ENCODE data around the gene ME3.

Gene ME3

DNA sequence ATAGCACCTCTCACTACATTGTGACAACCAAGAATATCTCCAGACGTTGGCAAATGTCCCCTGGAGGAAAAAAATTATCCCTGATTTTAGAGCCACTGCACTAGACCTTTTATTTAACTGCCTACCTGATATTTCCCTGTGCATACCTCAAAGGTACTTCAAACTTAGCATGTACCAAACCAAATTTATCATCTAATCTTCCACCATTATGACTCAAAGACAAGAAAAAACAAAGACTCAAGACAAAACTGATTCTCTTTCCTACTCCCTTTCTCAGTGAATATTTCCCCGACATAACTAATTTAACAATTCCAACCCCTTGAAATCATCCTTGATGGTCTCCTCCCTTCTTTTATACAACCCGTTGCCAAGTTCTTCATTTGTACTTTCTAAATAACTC lies 161.7 kb downstream of the ME3 start:
- DNase-seq = no peak

DNA sequence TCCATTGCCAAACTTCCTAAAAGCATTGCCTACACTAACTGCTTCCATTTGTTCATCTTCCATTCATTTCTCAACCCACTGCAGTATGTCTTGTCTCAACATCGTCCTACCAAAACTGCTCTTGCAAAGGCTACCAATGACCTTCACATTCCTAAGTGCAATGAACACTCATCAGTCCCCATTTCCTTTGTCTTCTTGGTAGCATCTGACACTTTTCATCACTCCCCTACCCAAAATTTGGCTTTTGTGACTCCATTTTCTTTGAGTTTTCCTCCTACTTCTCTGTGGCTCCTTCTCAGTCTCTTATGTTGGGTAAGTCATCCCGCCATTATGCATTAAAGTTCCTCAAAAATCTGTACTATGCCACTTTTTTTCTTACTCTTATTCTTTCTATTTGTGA lies 162.3 kb downstream of the ME3 start:
- DNase-seq = no peak

DNA sequence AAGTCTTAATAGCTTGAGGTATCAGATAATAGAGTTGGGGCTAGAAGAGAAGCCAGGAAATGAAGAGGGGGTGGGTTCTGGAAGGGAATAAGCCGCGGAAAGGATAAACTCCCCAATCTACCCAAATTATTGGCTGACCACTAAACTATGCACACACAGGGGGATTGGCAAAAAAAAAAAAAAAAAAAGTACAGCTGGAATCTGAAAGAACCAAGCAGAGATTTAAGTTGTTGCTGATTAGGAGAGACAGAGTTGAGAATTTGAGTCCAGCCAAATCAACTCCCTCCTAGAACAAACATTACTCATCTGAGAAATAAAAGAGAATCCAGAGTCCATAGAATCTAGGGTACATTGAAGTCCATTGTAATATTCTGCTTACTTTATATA lies 162.8 kb downstream of the ME3 start:
- DNase-seq = peak; percentile 65

DNA sequence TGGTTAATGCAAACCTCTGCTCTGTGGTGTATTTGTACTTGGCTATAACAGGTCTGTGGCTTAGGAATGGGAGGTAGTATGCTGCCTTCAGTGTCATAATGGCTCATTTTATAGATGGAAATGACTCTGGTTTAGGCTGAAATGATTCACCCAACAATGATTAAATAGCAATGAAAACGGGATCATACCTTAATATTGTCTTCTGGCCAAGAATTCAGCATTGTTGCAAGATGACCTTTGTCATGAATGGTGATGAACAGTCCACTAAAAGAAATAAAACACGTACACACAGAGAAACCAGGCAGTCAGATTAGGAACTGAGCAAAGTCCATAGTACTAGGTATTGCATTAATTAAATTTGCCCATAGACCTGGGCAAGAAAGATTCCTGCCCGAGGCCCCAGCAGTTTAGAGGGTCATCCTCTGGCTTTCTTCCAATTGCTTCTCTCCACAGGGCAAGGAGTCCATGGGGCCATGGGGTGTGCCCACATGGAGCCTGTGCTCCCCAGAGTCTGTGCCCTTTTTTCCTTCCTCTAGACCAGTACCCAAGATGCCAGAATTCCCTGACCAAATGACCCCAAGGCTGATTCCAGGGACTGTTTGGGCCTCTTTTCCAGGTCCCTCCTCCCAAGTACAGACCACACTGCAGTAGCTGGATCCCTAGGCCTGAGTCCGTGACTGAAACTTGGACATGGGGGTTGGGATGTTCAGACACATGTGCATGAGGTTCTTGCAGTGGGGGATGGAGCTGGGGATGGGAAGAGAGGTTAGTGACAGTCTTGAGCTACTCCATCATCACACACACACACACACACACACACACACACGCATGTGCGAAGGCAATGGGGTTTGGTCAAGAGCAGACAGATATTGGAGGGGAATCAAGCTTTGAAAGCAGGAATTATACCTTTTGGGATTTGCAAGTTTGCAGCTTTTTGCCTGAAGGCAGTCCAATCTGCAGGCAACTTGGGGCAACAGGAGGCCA lies 163.5 kb downstream of the ME3 start:
- DNase-seq = no peak

DNA sequence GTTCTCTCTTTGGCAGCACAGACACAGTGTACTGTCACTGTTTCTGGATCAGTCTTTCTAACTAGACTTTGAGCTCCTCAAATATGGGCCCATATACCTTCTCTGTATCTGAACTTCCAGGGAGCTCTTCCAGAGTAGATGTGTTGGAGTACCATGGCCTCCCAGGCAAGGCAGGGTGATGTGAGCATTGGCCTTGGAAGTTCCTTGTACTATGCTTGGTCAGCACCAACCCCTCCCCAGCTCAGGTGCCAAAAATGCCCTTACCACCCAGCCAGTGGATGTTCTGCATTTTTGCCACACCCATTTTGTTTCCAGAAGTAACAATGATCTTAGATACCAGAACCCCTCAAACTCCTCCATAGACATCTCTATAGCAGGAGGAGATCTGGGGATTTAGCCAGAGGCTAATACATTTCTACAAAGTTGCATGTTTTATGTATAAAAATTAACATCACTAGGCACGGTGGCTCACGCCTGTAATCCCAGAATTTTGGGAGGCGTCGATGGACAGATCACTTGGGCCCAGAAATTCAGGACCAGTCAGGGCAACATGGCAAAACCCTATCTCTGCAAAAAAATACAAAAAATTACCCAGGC lies 165.1 kb downstream of the ME3 start:
- no peak for DNase-seq

DNA sequence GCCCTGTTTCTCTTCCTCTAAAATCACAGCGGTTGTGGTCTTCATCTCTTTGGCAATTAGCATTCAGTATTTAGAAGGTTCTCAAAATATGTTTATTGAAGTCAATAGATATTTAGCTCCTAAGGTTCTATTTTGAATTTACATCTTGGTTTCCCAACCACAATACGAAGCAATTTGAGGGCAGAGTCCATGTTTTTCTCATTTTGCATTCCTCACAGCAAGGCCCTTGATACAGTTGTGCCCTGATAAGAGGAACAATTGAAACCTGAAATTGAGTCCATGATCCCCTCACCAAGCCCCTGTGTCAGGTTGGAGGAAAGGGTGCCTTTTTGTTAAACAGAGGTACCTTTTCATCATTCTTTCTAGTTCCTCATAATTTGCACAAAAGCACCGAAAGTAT lies 166.2 kb downstream of the ME3 start:
- DNase-seq = no peak

DNA sequence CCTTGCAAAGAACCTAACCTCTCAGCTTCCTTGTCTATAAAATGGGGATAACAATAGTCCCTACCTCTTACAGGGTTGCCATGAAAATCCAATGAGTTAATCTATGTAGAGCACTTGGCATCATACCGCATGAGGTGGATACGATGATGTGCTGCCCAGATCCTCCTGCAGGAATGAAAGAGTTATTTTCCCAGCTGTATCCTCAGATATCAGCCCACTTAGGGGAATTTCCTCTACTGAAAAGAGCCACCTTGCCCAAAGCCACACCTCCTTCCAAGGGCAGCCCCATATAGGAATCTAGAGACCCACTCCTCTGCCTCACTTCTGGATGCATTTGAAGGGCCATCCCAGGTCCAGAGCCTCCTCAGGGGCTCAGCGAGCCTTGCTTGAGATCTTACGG lies 169.3 kb downstream of the ME3 start:
- DNase-seq = no peak

DNA sequence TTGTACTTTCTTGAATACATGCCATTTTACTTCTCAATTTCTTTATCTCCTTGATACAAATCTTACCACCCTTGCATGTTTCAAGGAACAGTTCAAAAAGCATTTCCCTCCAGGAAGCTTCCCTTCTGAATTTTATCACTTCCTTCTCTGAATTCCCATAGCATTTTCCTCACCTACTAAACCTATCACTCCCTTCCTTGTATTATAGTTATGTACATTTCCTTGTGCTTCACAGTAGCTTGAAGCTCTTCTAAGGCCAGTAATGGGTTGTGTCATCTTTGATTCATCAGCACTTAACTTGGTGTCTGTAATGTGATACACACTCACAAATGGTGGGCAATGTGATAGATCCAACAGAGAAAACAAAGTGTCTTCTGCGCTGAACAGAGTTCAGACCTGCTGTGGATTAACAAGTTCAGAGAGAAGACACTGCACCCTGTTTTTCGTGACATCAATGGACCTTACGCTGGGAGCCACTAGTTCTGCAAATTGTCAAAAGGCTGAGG lies 170.2 kb downstream of the ME3 start:
- DNase-seq = no peak

DNA sequence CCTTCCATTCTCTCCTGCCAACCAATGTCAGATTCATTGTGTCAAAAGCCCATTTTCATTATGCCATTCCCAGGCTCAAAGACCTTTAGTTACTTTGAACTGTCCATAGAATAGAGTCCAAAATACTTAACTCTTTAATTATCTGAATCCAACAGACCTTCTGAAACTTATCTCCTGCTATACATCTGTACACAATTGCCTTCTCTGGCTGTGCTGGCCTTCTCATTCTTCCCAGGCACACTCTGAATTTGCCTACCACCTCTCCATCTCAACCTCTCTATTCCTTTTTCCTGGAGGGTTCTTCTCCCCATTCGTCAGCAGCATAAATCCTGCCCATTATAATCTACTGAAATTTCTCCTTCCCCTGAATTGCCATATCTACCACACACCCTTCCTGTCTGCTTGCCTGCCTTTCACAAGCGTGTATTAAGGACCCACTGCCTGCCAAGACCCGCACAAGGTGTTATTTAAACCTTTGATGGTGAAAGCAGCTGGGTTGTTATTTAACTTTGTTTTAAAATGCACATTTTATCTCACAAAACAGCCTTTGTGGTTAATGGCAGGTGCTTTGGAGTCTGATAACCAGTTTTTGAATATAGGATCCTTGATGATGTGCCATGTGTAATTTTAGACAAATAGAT lies 171.8 kb downstream of the ME3 start:
- no peak for DNase-seq

DNA sequence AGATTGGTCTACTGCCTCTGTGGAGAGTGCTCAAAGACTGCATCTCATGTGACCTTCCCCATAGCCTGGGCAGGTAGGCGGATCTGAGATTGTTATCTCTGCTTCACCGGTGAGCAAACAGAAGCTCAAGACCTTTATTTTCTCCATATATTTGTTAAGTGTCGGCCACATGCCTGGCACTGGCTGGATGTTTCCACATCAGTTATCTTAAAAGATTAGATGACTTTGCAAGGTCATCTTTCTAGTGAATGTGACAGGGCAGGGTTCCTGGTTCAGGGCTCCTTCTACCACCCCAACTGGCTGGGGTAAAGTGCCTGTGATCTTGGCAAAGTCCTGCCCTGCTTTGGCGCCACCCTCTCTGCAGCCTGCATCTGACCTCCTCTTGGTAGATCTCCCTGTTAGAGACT lies 172.7 kb downstream of the ME3 start:
- no peak for DNase-seq

DNA sequence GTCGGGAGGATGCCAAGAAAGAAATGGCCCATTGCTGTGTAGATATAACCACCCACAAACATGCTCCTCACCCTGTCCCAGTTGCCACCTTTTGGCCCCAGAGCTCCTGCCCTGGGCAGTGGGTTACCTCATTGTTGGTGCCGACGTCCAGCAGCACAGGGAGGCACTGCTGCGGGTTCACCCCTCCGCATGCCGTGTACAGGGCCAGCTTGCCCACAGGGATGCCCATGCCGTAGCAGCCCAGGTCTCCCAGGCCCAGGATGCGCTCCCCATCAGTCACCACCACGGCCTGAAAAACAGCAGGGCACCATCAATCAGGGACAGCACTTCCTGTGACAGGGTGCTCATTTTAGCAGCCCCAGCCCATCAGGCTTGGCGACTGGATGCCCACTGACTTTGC lies 174.6 kb downstream of the ME3 start:
- DNase-seq = no peak

DNA sequence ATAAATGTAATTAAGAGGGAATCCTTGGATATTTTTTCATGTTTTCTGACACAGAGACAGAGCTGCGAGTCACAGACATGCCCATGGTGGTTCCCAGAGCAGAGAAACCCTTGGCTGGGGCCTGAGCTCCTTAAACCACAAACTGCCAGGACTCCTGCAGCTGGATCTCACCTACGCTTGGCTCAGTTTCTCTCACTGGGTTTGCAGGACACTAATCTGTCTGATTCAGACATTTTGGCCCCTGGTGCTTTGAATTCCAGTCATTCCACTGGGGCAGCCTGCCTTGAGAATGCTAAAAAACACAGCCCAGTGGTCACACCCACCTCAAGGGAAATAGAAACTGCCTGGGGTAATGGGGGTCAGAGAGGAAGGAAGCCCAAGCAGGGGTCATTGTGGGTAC lies 175.1 kb downstream of the ME3 start:
- peak; percentile 61 for DNase-seq

DNA sequence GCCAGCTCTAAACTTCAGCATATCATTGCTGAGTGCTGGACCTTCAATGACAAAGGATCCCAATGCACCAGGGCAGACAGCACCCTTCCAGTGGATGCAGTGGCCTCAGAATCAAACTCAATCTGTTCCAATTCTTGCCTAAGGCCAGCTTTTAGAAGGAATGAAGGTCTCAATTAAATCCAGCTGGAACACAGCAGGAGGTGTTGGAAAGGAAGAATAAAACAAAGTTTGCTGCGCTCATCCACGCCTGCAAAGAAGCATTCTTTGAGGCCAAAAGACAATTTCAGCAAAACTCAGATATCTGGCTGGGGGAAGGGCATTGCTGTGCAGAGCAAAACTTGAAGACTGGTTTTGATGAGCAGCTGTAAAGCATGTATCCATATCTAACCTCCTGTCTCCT lies 177.1 kb downstream of the ME3 start:
- DNase-seq = peak; percentile 94

DNA sequence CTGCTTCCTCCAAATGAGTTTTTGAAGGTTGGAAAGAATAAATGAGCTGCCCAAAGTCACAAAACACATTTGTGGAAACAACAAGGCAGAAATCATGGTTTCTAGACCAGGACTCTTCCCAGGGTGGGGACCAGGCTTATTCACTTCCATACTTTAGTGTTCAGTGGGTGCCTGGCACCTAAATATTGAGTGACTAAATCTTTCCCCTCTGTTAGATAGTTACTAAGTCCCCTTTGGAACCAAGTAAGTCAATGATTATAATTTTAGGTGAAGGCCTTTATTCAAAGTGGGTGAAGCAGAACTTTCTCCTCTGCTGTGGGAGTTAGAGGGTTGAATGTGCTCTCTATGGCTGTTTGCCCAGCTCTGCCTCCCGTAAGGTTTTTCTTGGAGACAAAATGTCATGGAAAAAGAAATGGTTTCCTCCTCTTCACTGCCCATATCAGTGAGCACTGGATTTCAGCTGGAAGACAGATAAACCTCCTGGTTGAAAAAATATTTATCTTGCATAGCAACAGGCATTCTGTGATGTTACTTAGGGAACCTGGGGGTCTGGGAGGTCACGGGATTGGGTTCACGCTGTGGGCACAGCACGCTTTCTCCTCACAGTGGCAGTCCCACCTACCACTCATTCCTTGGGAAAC lies 179.9 kb downstream of the ME3 start:
- DNase-seq = no peak

DNA sequence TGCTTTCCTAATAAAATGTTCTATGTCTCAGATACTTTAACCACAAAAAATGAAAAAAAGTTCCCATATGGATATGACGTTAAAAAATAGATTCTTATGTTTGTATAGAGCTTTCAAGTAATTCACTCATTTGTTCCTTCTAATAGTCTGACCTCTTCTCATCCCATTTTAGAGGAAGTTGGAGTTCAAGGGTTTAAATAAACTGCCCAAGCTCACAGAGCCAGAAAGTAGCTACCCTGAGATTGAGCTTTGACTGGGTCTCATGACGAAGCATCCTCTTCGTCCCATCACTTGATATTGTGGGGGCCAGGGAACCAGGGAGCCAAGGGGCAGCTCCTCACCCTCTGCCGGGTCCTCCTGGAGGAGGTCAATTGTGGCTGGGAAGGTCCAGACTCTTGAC lies 181.4 kb downstream of the ME3 start:
- DNase-seq = no peak

DNA sequence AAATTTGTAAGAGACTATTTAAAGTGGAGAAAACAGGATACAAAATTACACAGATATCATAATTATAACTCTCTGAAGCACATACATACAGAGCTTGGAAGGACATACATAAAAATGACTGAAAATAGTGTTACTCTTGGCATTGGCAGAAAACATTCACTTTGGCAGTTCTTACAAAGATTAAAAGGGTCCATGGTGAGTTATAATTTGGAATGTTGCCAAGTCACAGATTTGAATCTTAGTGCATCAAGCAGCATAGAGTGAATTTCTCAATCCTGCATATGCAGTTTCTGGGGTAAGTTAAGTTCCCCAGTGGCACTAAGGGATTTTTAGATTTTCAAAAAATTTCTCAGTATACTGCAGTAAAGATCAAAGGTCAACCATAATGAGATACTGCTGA lies 181.8 kb downstream of the ME3 start:
- no peak for DNase-seq

DNA sequence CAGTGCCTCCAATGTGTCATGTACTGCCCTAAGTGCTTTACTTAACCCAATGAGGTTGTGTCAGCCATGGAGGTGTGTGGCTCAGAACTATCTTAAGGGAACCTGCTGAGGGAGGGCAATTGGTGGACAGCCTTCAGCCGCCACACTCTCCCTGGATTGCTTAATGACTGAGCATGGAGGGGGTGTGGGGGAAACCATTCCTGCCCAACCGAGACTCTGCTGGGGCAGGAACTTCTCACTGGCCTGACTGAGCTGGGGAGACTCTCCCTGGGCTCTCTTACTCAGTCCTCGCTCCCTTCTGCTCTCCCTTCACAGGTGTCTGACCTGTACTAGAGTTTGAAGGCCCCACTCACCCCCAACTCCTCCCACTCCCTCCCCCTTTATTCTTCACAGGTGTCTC lies 183.0 kb downstream of the ME3 start:
- no peak for DNase-seq

DNA sequence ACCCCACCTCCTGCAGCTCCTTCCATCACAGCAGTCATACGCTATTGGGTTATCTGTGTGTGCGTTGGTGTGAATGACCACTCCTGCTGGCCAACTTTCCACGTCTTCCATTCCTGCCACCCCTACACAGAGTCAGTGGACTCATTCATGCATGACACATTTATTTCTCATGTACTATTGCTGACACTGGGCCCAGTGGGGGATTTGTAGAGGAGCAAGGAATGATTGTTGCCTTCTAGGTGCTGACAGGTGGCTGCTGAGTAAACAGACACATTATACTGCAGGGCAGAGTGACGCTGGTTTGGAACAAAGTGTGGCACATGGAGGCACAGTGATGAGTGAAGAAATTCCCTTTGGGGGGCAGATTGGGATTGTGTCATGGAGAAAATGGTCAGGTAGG lies 183.9 kb downstream of the ME3 start:
- no peak for DNase-seq

DNA sequence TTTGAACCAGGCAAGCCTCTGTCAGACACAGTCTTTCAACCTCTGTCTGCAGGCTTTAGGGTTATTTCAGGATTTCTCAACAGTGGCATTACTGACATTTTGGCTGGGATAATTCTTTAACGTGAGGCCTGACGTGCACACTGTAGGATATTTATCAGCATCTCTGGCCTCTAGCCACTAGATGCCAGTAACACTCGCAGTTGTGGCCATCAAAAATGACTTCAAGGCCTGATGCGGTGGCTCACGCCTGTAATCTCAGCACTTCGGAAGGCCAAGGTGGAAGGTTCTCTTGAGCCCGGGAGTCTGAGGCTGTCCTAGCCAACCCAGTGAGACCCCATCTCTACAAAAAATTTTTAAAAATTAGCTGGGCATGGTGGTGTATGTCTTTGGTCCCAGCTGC lies 184.7 kb downstream of the ME3 start:
- DNase-seq = no peak

DNA sequence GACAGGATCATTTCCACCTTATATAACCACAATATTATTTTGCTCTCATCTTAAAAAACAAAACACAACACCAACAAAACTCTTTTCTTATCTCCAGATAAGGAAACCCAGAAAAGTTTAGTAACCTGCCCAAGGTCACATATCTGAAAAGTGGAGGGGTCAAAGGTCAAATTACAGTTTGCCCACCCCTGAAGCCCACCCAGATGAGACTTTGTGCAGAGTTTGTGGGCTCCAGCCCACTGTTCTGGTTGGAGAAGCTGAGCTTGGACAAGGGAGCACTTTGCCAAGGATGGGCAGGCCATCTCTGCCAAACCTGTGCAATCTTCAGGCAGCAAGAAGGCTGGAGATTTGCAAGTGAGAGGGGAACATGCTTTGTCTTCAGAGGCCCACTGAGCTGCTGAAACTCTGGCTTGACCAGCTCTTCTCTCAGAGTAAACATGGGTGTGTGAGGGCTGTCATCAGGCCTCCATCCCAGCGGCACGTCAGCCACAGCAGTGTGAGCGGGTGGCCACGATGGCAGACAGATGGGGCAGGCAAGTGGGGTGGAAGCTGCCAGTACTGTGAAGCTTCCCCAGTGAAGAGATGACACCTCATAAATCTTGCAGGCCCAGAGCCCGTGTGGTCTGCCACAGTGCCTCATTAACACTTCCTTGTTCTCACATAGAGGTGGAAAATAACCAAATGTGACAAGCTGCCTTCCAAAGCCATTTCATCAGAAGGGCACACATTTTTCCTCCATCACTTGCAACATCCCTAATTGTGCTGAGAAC lies 186.0 kb downstream of the ME3 start:
- DNase-seq = peak; percentile 69

DNA sequence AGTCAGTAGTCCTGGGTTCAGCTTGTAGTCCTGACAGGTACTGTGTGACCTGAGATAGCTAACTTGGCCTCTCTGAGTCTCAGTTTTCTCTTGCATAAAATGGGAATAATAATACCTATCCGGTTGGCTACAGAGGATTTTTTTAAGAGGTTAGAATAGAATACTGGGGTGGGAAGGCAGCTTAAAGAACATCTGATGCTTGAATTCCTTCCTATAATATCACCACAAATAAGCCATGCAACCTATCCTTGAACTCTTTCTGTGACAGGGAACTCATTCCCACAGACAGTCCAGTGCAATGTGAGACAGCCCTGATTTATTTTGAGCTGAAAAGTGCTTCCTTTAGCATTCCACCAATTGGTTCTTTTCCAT lies 187.6 kb downstream of the ME3 start:
- no peak for DNase-seq

Measured in fibroblast of skin of scalp (primary cell).